Activated T-helper 2 cell treated with anti-CD3 and anti-CD28 coated beads, Interferon-gamma antibody, Interleukin-2, Interleukin-4, amounts not matched to agents 10 μg/mL and 5 μg/mL and 100 μg/mL, durations not matched to agents 14 hours and 24 hours and 36 hours (primary cell): ENCODE measurements around the gene IQGAP1. TPM values are rescaled to one million over a fixed set of nuclear protein-coding genes. Genes with fewer than 3 reads are reported as not detected.

Source experiments
- DNase-seq: peaks from one replicate; pipeline ENCODE4 v3.0.0; 2021; ENCODE audit warnings: low spot score
- H3K27ac Mint-ChIP-seq: one replicate; pipeline ENCODE4 v1.8.0; 2021; ENCODE audit warnings: mixed read lengths
- H3K27me3 Mint-ChIP-seq: one replicate; pipeline ENCODE4 v1.8.0; 2021; ENCODE audit warnings: low read depth, mixed read lengths
- H3K36me3 Mint-ChIP-seq: one replicate; pipeline ENCODE4 v1.8.0; 2021; ENCODE audit warnings: low read depth, mixed read lengths
- H3K4me1 Mint-ChIP-seq: one replicate; pipeline ENCODE4 v1.8.0; 2021; ENCODE audit warnings: low read depth, mixed read lengths
- H3K4me3 Mint-ChIP-seq: one replicate; pipeline ENCODE4 v1.8.0; 2021; ENCODE audit warnings: low read depth, mild to moderate bottlenecking, moderate library complexity, mixed read lengths
- H3K9me3 Mint-ChIP-seq: one replicate; pipeline ENCODE4 v1.8.0; 2021; ENCODE audit warnings: mixed read lengths
- intact Hi-C: fragments of 100-400 bp; cut with micrococcal nuclease; formaldehyde crosslinking; loops from one replicate; pipeline ENCODE4 v1.15.1; 2023
- total RNA-seq: library from RNA; stranded (reverse); gene quantifications from 2 replicates; pipeline ENCODE4 v1.2.3, GENCODE V29; 2022

IQGAP1 gene
- total RNA-seq, 1 donor from 2014 or later, result 196 TPM

- Mint-ChIP-seq H3K9me3 (no peaks in the 10 kb centered on the region), H3K4me1 (peaks cover 39% of the 10 kb centered on the region), H3K36me3 (peaks cover 45% of the 10 kb centered on the region), H3K4me3 (peak overlapping the region; percentile 93), H3K27ac (peak overlapping the region; percentile 95), H3K27me3 (no peaks in the 10 kb centered on the region)
- intact Hi-C loops, result loop anchor here (1.0 to 2.0 kb wide), 2 partner anchors 11 to 14 kb away; no protein-coding TSS in a partner anchor
- DNase-seq, result peak; percentile 66
Measured at GRCh38 chr15:90388462-90389380, 679 bp downstream of the IQGAP1 start.

- no peaks in the 10 kb centered on the region for H3K27me3 Mint-ChIP-seq
- peak overlapping the region; percentile 93 for H3K4me3 Mint-ChIP-seq
- no peaks in the 10 kb centered on the region for H3K9me3 Mint-ChIP-seq
- peaks cover 43% of the 10 kb centered on the region for H3K4me1 Mint-ChIP-seq
- peaks cover 51% of the 10 kb centered on the region for H3K36me3 Mint-ChIP-seq
- no peak for DNase-seq
- intact Hi-C loops, result loop anchor here (2.0 kb wide), 1 partner anchor 13 kb away; no protein-coding TSS in a partner anchor
- peak overlapping the region; percentile 67 for H3K27ac Mint-ChIP-seq
Measured at GRCh38 chr15:90389513-90389912, 1.5 kb downstream of the IQGAP1 start.

DNA sequence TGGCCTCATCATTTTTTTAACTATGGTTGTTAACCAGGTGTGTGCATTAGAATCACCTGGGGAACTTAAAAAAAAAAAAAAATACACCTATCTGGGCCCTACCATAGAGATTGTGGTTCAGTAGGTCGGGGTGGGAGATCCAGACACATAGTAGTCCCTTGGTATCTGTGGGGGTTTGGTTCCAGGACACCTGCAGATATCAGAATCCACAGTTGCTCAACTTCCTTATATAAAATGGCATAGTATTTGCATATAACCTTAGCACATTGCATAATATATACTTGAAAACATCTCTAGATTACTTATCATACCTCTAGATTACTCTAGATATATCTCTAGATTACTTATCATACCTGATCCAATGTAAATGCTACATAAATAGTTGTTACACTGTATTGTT, 5.0 kb downstream of the IQGAP1 start:
- H3K27me3 Mint-ChIP-seq, result no peaks in the 10 kb centered on the region
- H3K9me3 Mint-ChIP-seq, result no peaks in the 10 kb centered on the region
- no peak overlapping the region for H3K27ac Mint-ChIP-seq
- no peak for DNase-seq
- intact Hi-C loops, result no loop called here
- H3K4me3 Mint-ChIP-seq, result no peak overlapping the region
- H3K36me3 Mint-ChIP-seq, result peaks cover 67% of the 10 kb centered on the region
- H3K4me1 Mint-ChIP-seq, result peaks cover 57% of the 10 kb centered on the region

- peaks cover 55% of the 10 kb centered on the region for H3K4me1 Mint-ChIP-seq
- H3K9me3 Mint-ChIP-seq, result no peaks in the 10 kb centered on the region
- DNase-seq, result no peak
- peaks cover 65% of the 10 kb centered on the region for H3K36me3 Mint-ChIP-seq
- H3K27me3 Mint-ChIP-seq, result no peaks in the 10 kb centered on the region
- intact Hi-C loops, result no loop called here
- H3K4me3 Mint-ChIP-seq, result no peak overlapping the region
- H3K27ac Mint-ChIP-seq, result no peak overlapping the region
Measured at GRCh38 chr15:90394074-90394473, 6.0 kb downstream of the IQGAP1 start.

GRCh38 chr15:90394748-90395442, 6.9 kb downstream of the IQGAP1 start:
- H3K27me3 Mint-ChIP-seq, result no peaks in the 10 kb centered on the region

GRCh38 chr15:90396321-90396720, 8.3 kb downstream of the IQGAP1 start:
- no peaks in the 10 kb centered on the region for H3K9me3 Mint-ChIP-seq
- H3K27me3 Mint-ChIP-seq, result no peaks in the 10 kb centered on the region
- no peak for DNase-seq
- peaks cover 49% of the 10 kb centered on the region for H3K36me3 Mint-ChIP-seq
- H3K27ac Mint-ChIP-seq, result peak overlapping the region; percentile 19
- H3K4me3 Mint-ChIP-seq, result no peak overlapping the region
- intact Hi-C loops, result no loop called here
- H3K4me1 Mint-ChIP-seq, result peaks cover 58% of the 10 kb centered on the region

More at GRCh38 chr15:90394748-90395442, 6.9 kb downstream of the IQGAP1 start:
- Mint-ChIP-seq H3K27ac (peak overlapping the region; percentile 47), H3K4me3 (no peak overlapping the region), H3K36me3 (peaks cover 63% of the 10 kb centered on the region), H3K4me1 (peaks cover 56% of the 10 kb centered on the region), H3K9me3 (no peaks in the 10 kb centered on the region)
- DNase-seq, result no peak
- intact Hi-C loops, result no loop called here

DNA sequence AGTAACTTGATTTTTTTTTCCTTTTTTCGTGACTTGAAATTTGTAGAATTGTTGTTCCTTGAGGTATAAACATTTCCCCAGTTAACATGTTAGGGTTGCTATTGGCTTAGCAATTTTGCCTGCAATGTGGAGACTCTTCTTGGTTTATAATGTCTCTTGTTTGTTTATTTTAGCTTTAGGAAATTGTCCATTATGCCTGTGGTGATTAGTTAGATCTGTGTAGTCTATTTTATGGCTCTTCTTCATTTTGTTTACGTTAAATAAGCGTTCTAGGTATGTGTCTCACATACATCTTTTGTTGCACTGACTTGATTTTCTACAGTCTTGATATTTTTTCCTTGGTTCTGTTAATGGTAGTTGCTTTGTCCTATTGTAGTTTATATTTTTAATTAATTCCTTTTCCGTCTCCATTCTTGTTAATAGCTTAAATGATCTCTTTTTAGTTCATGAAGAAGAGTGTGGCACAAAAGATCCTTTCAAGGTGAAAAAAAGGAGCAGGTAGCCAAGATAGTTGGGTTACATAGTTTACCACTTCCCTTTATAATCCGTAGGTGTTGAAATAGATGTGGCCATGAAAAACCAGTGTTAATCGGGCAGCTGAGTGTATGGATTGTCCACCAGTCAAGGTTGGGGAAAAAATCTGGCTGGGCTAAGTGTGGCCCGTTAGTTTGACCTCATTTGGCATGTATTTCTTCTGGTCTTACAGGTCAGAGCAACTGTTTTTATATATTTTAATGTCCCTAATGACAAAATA, 12.1 kb downstream of the IQGAP1 start:
- peak overlapping the region; percentile 93 for H3K27ac Mint-ChIP-seq
- peaks cover 55% of the 10 kb centered on the region for H3K4me1 Mint-ChIP-seq
- H3K36me3 Mint-ChIP-seq, result peaks cover 33% of the 10 kb centered on the region
- H3K27me3 Mint-ChIP-seq, result no peaks in the 10 kb centered on the region
- DNase-seq, result no peak
- peak overlapping the region; percentile 68 for H3K4me3 Mint-ChIP-seq
- H3K9me3 Mint-ChIP-seq, result no peaks in the 10 kb centered on the region
- intact Hi-C loops, result loop anchor here (1.0 to 5.0 kb wide), 3 partner anchors 8 to 172 kb away; no protein-coding TSS in a partner anchor

GRCh38 chr15:90400759-90401314, 12.8 kb downstream of the IQGAP1 start:
- Mint-ChIP-seq H3K4me3 (peak overlapping the region; percentile 68), H3K9me3 (no peaks in the 10 kb centered on the region), H3K27ac (peak overlapping the region; percentile 93), H3K36me3 (peaks cover 29% of the 10 kb centered on the region), H3K4me1 (peaks cover 55% of the 10 kb centered on the region), H3K27me3 (no peaks in the 10 kb centered on the region)
- DNase-seq, result peak; percentile 70
- intact Hi-C loops, result loop anchor here (1.0 to 5.0 kb wide), 4 partner anchors 7 to 171 kb away; no protein-coding TSS in a partner anchor

DNA sequence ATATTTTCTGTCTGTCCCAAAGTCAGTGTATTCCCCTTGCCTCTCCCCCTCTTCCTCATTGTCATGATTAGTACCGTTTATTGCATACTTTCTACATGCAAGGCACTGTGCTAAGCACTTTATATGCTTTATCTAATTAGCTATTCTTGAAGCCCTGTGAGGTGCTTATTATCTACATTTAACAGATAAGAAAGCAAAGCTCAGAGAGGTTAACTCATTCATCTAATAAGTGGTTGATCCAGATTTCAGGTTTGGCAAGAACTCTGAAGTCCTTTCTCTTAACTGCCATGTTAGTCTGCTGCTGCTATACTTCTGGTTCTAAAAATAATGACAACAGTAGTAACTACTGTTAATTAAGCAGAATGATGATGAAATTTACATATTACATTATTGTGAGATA, 13.5 kb downstream of the IQGAP1 start:
- Mint-ChIP-seq H3K9me3 (no peaks in the 10 kb centered on the region), H3K4me3 (peak overlapping the region; percentile 68), H3K27ac (peak overlapping the region; percentile 93), H3K27me3 (no peaks in the 10 kb centered on the region), H3K4me1 (peaks cover 56% of the 10 kb centered on the region), H3K36me3 (peaks cover 24% of the 10 kb centered on the region)
- intact Hi-C loops, result loop anchor here (1.0 to 5.0 kb wide), 3 partner anchors 18 to 171 kb away; no protein-coding TSS in a partner anchor
- no peak for DNase-seq

DNA sequence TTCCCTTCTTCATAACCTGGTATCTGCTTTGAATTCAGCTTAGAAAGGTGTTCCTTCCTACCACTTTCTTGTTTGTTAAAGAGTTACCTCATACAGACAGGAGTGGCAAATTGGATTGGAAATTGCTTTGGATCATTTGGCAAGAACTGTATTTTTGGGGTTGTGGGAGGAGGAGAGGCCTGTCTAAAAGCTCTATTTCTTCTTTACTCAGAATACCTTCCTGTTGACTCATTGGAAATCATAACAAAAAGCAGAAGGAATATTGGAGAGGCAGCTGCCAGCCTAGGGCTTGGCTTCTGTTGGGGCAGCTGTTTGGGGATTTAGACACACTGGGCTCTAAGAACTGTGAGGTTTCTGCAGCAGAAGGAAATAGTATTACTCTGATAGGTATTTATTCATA, 14.2 kb downstream of the IQGAP1 start:
- H3K4me1 Mint-ChIP-seq, result peaks cover 63% of the 10 kb centered on the region

DNA sequence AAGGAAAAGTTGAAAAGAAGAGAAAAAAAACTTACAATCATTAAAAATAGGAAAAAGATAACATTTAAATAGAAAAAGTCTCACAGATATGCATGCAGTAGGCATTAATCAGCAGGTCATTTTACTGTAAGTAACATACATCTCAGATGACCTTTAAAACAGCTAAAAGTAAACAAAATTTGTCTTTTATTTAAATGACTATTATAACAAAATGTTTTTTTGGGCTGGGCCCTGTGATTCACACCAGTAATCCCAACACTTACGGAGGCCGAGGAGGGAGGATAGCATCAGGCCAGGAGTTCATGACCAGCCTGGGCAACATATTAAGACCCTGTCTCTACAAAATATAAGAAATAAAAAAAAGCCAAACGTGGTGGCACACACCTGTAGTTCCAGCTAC, 14.7 kb downstream of the IQGAP1 start:
- Mint-ChIP-seq H3K9me3 (no peaks in the 10 kb centered on the region), H3K4me1 (peaks cover 67% of the 10 kb centered on the region), H3K4me3 (no peak overlapping the region), H3K27ac (peak overlapping the region; percentile 93), H3K36me3 (peaks cover 24% of the 10 kb centered on the region), H3K27me3 (no peaks in the 10 kb centered on the region)
- DNase-seq, result no peak
- intact Hi-C loops, result loop anchor here (2.0 to 5.0 kb wide), 3 partner anchors 14 to 170 kb away; partner anchors contain the start of gene IQGAP1

More for the DNA sequence above, 14.2 kb downstream of the IQGAP1 start:
- peak overlapping the region; percentile 0 for H3K4me3 Mint-ChIP-seq
- DNase-seq, result no peak
- peak overlapping the region; percentile 93 for H3K27ac Mint-ChIP-seq
- H3K27me3 Mint-ChIP-seq, result no peaks in the 10 kb centered on the region
- no peaks in the 10 kb centered on the region for H3K9me3 Mint-ChIP-seq
- peaks cover 24% of the 10 kb centered on the region for H3K36me3 Mint-ChIP-seq
- intact Hi-C loops, result loop anchor here (2.0 to 5.0 kb wide), 3 partner anchors 13 to 170 kb away; partner anchors contain the start of gene IQGAP1
